Pons (tissue), 1 donor: ENCODE measurements around the gene HOXB2.
"Not testable (repeated sequence)": the region's sequence is repeated elsewhere in the genome, so short reads cannot be mapped to it uniquely, and the experiment has no call there.

Source experiments
- DNase-seq: peaks from one replicate; pipeline ENCODE4 v3.0.0-alpha.2; 2016; ENCODE audit warnings: low spot score

Gene HOXB2

GRCh38 chr17:48541036-48541576 is 3.8 kb downstream of the HOXB2 start:
- DNase-seq: no peak

GRCh38 chr17:48540213-48540612 is 4.7 kb downstream of the HOXB2 start:
- DNase-seq: no peak

GRCh38 chr17:48539177-48539576 is 5.7 kb downstream of the HOXB2 start:
- no peak for DNase-seq

GRCh38 chr17:48537316-48537715 is 7.6 kb downstream of the HOXB2 start:
- DNase-seq: no peak

GRCh38 chr17:48535793-48536559 is 8.9 kb downstream of the HOXB2 start:
- not testable (repeated sequence) for DNase-seq

GRCh38 chr17:48532261-48532660 is 12.6 kb downstream of the HOXB2 start:
- no peak for DNase-seq

- DNase-seq: no peak
These were observed 14.0 kb downstream of the HOXB2 start, which contains the start of gene HOXB1 for GRCh38 chr17:48530887-48531272. TSS of gene HOXB1 (minus strand) at chr17:48531011. CDS start at chr17:48530904, 107 bp downstream.

GRCh38 chr17:48530208-48530886 is 14.6 kb downstream of the HOXB2 start:
- DNase-seq: no peak

- DNase-seq: no peak
These were observed 15.3 kb downstream of the HOXB2 start for GRCh38 chr17:48529683-48530009.

- DNase-seq: no peak
These were observed 15.8 kb downstream of the HOXB2 start for GRCh38 chr17:48528936-48529682.

GRCh38 chr17:48528153-48528935 is 16.6 kb downstream of the HOXB2 start:
- DNase-seq: no peak

- DNase-seq: no peak
These were observed 17.4 kb downstream of the HOXB2 start for GRCh38 chr17:48527547-48527932.

GRCh38 chr17:48526608-48527546 is 18.0 kb downstream of the HOXB2 start:
- no peak for DNase-seq

GRCh38 chr17:48523010-48523409 is 21.9 kb downstream of the HOXB2 start:
- DNase-seq: no peak

- no peak for DNase-seq
These were observed 22.8 kb downstream of the HOXB2 start for GRCh38 chr17:48522031-48522653.

- no peak for DNase-seq
These were observed 24.3 kb downstream of the HOXB2 start for GRCh38 chr17:48520631-48521079.

- no peak for DNase-seq
These were observed 25.5 kb downstream of the HOXB2 start for GRCh38 chr17:48519427-48519826.

- no peak for DNase-seq
These were observed 27.4 kb downstream of the HOXB2 start for GRCh38 chr17:48517478-48517877.

GRCh38 chr17:48515925-48516900 is 28.7 kb downstream of the HOXB2 start:
- no peak for DNase-seq
